A549 (cell line): ENCODE data around the gene ZDHHC24.
"Not testable (repeated sequence)": the region's sequence is repeated elsewhere in the genome, so short reads cannot be mapped to it uniquely, and the experiment has no call there.

Experiments
- CTCF ChIP-seq: fragments of >200 bp; sonication (Bioruptor Twin); formaldehyde crosslinking; IDR thresholded peaks from 3 replicates; pipeline ENCODE4 v1.5.1; 2016
- EP300 ChIP-seq, 2 experiments: fragments of >200 bp; sonication (Bioruptor Twin); formaldehyde crosslinking; IDR thresholded peaks; 2 replicates in 1 of 2; 3 replicates in 1 of 2; pipeline ENCODE4 v1.6.1; 2016 to 2017
- NFE2L2 ChIP-seq: fragments of 150-350 bp; conservative IDR thresholded peaks from 2 replicates; pipeline ENCODE4 v1.6.1; 2014; ENCODE audit warnings: low read length
- POLR2A ChIP-seq: IDR thresholded peaks from 2 replicates; pipeline ENCODE4 v1.6.1; 2012; ENCODE audit warnings: mild to moderate bottlenecking, low read length

- not testable (repeated sequence) for TF ChIP-seq CTCF; POLR2A; EP300 (IDR thresholded peaks at IDR 0.05); NFE2L2
Observed at GRCh38 chr11:66540598-66540997, 5.2 kb downstream of the ZDHHC24 start.
